HG02678 (cell line): ENCODE measurements around the gene KCNJ18.
"Not testable (repeated sequence)": the region's sequence is repeated elsewhere in the genome, so short reads cannot be mapped to it uniquely, and the experiment has no call there.

Experiments used
- ATAC-seq: cut with Tn5 transposase; IDR thresholded peaks from one replicate; pipeline ENCODE4 v1.9.1; 2021; ENCODE audit warnings: mild to moderate bottlenecking, moderate library complexity; ENCODE audit not compliant: unreplicated experiment

The KCNJ18 gene

GRCh38 chr17:21691883-21692703 lies at the start of gene KCNJ18:
Gene KCNJ18, plus strand, starts transcription at chr17:21692523. Its CDS starts 10,264 bp downstream, at chr17:21702787.
- ATAC-seq = not testable (repeated sequence)

GRCh38 chr17:21648125-21648524 lies 44.2 kb upstream of the KCNJ18 start:
- ATAC-seq = not testable (repeated sequence)

- ATAC-seq = not testable (repeated sequence)
Measured at GRCh38 chr17:21650043-21650442, 42.3 kb upstream of the KCNJ18 start.

- not testable (repeated sequence) for ATAC-seq
Measured at GRCh38 chr17:21652049-21652448, 40.3 kb upstream of the KCNJ18 start.

DNA sequence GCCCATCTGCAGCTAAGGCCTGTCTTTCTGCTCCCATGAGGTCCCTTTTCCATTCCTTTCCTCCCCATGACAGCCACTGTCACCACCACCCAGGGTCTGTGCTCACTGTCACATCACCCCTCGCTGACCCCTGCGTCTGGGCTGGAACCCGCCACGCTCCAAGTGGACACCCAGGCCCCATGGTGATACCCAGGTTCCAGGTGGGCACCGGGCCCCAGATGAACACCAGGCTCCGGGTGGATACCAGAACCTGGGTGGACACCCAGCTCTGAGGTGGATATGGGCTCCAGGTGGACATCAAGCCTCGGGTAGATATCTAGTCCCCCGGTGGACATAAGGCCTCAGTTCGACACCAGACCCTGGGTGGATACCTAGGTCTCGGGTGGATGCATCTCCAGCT lies 39.1 kb upstream of the KCNJ18 start:
- not testable (repeated sequence) for ATAC-seq

DNA sequence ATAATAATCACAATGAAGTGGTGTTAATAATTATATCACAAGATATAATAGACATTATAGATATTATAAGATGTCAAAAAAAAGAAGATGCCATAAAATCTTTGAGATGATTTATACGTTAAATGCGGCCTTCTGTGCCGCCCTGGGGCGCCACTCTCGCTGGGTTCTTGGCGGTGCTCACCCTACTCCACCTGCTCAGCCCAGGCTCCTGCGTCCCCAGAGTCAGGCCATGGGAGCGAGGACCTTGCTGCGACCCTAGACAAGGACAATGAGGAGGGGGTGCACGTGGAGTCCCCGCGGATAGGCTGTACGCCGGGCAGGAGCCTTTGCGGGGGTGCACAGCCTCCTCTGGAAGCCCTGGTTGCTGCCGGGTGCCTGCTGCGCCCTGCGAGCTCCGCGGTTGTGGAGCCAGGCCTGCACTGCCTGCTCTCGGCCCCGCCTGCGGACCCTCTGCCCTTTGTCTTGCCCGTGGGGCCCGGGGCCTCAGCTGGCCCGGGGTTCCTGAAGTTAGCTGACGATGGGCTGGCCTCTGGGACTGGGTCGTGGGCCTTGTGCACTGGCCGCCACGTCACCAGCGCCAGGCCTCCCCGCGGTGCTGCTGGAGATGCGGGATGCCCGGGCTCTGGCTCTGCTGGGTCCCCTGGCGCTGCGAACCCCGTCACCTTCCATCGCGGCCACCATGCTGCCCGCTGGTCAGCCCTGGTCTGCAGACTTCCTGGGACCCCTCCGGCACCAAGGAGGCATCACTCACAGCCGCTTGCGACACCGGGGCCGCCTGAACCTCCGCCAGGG lies 35.6 kb upstream of the KCNJ18 start:
- ATAC-seq = not testable (repeated sequence)

GRCh38 chr17:21659635-21660034 lies 32.7 kb upstream of the KCNJ18 start:
- not testable (repeated sequence) for ATAC-seq

DNA sequence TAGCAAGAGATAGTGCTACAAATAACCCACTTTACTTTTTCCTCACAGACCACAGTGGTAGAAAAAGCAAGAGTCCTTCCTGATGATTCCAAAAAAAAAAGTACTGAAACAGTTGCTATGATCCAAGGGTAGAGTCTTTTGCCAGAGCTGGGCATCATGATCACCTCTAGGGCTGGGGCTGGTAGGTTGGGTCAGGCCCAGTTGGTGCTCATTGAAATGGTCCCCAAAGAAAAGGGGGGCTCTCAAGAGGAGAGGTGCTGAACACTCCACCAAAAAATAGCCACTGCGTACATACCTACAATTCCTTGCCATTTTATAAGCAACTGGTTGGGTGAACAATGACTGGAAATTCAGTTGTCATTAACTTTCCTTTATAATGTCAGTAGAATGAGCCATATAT lies 30.9 kb upstream of the KCNJ18 start:
- ATAC-seq = not testable (repeated sequence)

DNA sequence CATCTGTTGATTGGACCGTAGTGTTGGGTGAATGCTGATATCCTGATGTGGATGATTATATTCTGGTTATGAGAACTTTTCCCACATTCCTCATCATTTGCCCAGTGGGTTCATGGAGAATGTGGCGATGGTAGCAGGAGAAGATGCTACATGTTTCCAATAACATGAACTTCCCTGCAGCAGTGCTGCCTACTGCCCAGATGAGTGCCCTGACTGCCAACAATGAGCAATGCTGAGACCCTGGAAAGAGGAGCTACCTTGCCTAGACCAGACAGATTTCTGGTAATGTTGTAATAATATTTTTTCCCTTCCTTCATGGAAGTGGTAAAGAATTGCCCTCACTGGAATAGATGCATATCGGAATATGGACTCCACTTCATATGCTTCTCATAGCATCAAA lies 29.2 kb upstream of the KCNJ18 start:
- not testable (repeated sequence) for ATAC-seq

GRCh38 chr17:21663614-21664474 lies 28.5 kb upstream of the KCNJ18 start:
- not testable (repeated sequence) for ATAC-seq

DNA sequence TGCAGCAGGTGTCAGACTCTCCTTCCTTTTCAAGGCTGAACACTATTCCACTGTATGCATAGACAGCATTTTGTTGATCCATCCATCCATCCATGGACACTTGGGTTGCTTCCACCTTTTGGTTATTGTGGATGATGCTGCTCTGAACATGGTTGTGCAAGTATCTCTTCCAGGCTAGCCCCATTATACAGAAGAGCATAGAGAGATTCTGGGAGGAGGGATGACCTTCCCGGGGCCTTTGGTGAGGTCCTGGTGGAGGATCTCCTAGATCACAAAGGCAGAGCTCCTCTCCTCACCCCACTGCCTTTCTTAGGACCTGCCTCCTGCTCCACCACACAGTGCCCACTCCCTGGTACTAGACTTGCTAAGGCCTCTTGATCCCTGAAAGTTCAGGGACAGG lies 27.2 kb upstream of the KCNJ18 start:
- ATAC-seq = not testable (repeated sequence)

GRCh38 chr17:21665935-21666493 lies 26.3 kb upstream of the KCNJ18 start:
- ATAC-seq = not testable (repeated sequence)

DNA sequence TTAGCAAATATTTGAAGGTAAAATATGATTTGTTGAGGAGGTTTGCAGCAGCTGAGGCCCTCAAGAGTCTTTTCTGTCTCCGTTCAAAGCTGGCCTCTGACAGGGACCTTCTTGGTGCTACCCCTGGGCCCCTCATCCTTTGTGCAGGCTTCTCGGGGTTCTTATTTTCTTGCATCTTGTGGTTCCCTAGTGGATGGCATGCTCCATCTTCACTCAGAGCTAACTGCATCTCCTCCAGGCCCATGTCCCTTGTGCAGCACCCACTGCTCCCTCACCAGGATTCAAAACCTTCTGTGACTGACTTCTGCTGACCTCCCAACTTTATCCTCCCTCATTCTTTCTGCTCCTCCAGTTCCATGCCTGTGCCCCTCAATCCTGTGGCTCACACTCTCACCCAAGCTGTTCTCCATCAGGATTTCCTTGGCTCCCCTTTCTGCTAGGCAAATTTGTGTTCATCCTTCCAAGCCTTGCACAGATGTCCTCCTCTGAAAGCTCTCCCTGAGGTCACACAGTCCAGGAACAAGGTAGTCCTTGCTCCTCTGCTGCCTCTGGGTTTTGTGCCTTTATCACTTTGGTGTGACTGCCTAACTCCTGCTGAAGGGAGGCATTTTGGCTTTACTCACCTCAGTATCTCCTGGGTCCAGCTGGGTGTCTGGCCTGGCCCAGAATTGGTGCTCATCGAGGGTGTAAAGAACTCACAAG lies 25.5 kb upstream of the KCNJ18 start:
- not testable (repeated sequence) for ATAC-seq

DNA sequence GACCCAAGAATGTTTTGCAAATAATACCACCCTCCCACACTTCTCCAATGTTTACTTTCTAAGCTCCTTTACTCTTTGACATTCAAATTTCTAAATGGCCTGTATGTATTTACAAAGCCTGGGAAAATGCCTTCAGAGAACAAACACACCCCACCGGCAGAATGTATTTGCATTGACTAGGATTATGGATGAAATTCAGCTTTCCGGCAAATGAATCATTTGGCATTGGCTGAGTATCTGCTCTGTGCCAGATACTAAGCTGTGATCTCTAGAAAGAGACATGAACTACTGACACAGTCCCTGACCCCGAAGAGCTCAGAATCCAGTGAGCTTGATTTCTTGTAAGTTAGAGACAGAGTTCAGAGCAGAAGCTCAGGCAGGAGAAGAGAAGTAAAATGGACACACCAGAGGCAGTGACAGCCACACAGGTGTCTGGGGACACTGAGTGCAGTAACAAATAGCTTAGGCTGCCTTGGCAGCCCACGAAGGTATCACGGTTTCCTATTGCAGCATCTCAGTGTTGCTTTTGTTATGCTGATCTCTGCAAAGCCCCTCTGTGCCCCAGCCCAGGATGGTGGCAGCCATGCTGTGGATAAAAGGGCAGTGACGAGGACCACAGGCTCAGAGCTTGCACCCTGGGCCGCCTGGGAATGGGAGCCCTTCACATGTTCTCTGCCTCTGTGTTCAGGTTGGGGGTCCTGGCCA lies 24.8 kb upstream of the KCNJ18 start:
- not testable (repeated sequence) for ATAC-seq

GRCh38 chr17:21668118-21668488 lies 24.2 kb upstream of the KCNJ18 start:
- not testable (repeated sequence) for ATAC-seq

DNA sequence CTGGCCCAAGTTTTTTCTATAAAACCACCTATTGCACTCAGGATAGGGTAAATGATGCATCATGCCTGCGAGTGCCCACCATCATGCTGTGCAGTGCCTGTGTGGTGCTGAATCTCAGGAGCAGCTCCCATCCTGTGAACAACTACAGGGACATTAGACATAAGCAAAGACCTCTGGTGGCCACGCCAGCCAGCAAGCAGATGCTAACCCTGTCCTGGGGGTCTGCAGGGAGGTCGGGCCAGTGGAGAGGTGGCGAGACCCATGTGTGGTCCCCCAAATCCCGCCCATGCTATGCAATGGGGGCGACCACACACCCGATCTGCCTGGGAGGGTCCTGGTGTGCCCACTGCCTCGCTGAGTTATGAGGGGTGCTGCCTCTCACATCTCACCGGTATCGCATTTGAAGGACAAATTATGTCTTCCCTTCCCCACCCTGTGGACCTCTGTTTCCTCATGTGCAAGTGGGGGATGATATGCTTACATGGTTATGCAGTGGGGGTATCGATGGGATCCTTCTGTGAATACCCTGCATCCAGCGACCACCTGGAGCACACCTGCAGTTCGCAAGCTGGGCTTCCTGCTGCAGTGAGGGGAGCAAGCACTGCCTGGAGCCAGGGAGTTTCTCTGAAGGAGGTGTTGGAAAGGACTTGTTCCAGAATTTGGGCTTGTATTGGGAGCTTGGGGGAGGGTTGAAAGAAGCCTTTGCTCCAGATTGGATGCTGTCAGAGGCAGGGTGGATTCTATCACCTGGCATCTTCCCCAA lies 23.4 kb upstream of the KCNJ18 start:
- ATAC-seq = not testable (repeated sequence)

GRCh38 chr17:21669616-21670360 lies 22.5 kb upstream of the KCNJ18 start:
- not testable (repeated sequence) for ATAC-seq
